GM18858 (cell line): ENCODE measurements around the gene MMP11.

Experiments used
- ATAC-seq: cut with Tn5 transposase; IDR thresholded peaks from one replicate; pipeline ENCODE4 v1.9.1; 2021; ENCODE audit not compliant: unreplicated experiment

MMP11 gene

GRCh38 chr22:23800297-23801237 is 27.9 kb downstream of the MMP11 start:
- no peak for ATAC-seq

DNA sequence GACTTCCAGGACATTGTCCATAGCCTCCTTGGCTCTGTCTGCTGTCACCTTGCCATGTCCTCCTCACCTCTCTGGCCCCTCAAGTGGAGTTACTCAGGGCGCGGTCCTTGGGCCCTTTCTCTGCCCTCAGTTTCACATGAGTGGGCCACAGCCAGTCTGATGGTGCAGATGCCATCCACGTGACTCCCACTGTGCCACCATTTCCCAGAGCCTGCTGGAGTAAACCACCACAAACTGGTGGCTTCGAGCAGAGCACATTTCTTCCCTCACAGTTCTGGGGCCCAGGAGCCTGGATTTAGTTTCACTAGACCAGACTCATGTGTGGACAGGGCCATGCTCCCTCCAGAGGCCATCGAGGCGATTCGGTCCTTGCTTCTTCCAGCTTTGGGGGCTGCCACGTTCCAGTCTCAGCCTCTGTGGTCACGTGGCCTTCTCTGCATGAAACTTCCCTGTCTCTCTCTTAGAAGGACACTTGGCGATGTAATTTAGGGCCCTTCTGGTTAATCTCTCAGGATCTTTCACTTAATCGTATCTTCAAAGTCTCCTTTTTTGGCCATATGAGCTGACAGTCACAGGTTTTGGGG is 28.7 kb downstream of the MMP11 start:
- ATAC-seq = no peak

DNA sequence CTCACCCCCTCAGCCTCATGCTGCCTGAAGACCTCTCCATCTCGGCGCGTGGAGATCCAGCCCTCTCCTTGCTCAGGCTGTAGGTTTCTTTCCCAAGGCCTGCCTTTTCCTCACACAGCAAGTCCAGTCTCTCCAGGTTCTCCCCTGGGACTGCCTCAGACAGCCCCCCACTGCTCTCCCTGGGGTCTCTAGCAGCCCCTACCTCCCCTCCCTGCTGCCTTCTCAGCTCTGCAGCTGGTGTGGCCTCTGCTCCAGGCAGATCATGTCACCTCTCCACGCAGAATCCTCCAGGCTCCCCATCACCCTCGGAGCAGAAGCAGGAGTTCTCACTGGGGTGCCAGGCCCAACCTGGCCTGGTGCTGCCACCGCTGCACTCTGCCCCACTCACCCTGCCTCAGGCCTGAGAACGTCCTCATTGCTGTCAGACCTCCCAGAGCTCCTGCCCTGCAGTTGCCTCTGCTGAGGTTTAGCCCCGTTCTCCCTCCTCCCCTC is 29.3 kb downstream of the MMP11 start:
- no peak for ATAC-seq

GRCh38 chr22:23803001-23803819 is 30.6 kb downstream of the MMP11 start:
- no peak for ATAC-seq

GRCh38 chr22:23804781-23805291 is 32.2 kb downstream of the MMP11 start:
- no peak for ATAC-seq

DNA sequence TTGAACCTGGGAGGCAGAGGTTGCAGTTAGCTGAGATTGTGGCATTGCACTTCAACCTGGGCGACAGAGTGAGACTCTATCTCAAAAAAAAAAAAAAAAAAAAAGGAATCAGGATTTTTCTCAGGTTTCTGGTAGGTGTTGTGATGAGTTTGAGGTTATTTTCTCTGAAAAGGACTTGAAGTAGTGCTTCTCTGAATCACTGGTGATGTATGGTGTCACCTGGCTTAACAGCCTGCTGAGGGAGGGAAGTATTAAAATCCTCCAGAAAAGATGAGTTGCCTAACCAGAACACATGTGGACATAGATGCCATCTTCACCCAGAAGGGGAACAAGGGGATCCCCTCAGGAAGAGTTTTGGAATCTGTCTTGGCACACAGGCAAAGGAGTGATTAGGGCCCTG is 34.2 kb downstream of the MMP11 start:
- no peak for ATAC-seq

DNA sequence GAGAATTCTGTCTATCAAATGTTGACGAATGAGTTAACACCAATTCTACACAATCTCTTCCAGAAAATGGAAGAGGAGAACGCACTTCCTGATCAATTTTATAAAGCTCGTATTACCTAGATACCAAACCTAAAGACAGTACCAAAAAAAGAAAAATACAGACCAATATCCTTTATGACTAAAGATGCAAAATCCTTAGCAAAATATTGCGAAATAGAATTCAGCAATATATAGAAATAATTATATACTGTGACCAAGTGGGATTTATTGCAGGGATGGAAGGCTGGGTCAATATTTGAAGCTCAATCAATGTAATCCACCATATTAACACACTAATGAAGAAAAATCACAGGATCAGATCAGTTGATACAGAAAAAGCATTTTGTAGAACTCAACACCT is 39.7 kb downstream of the MMP11 start:
- no peak for ATAC-seq

GRCh38 chr22:23815541-23816155 is 43.0 kb downstream of the MMP11 start:
- no peak for ATAC-seq

GRCh38 chr22:23816156-23816976 is 43.7 kb downstream of the MMP11 start:
- no peak for ATAC-seq

- ATAC-seq = no peak
Observed at GRCh38 chr22:23817146-23817545, 44.5 kb downstream of the MMP11 start.

GRCh38 chr22:23818541-23818940 is 45.9 kb downstream of the MMP11 start:
- ATAC-seq = no peak

- ATAC-seq = no peak
Observed at GRCh38 chr22:23820748-23821211, 48.1 kb downstream of the MMP11 start.

DNA sequence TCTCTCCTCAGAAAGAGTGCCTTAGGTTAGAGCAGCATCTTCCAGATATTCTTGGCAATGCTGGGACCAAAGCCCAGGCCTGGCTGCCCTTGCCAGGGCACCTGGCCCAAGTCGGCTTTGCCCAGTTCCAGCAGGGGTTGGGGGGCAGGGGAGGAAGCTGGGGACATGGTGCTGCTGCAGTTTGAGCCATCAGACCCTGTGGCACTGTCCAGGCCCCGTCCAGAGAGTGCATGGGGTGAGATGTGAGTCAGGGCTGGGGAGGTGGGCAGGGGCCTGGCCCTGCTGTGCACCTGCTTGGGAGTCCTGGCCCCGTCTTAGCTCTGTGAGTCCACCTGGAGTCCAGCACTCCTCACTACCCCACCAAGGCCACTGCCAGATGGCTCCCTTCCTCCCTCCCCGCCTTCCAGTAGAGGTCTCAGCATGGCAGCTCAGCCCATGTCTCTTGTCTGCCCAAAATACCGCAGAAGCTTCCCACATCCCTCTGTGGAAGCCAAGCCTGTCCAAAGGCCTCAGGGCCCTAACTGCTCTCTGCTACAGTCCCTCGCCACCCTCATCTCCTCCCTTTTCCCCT is 49.5 kb downstream of the MMP11 start:
- no peak for ATAC-seq

DNA sequence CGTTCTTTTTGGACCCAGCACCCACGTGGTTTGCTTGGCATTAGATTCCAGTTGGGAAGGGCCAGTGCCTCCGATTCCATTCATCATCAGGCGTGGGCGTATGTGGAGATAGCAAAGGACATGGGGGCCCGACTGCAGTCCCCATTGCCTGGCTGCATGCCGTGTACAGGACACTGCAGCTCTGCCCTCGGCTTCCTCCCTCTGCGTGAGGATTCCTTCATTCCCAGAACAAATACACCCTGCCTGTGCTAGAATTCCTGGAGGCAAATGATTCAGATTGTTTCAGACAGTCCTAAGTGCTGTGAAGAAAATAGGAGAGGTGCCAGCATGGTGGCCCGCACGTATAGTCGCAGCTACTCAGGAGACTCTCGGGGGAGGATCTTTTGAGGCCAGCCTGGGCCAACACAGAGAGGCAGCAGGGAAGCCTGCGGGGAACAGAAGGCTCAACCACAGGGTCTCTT is 50.7 kb downstream of the MMP11 start:
- ATAC-seq = no peak

GRCh38 chr22:23824476-23825245 is 52.0 kb downstream of the MMP11 start:
- no peak for ATAC-seq

DNA sequence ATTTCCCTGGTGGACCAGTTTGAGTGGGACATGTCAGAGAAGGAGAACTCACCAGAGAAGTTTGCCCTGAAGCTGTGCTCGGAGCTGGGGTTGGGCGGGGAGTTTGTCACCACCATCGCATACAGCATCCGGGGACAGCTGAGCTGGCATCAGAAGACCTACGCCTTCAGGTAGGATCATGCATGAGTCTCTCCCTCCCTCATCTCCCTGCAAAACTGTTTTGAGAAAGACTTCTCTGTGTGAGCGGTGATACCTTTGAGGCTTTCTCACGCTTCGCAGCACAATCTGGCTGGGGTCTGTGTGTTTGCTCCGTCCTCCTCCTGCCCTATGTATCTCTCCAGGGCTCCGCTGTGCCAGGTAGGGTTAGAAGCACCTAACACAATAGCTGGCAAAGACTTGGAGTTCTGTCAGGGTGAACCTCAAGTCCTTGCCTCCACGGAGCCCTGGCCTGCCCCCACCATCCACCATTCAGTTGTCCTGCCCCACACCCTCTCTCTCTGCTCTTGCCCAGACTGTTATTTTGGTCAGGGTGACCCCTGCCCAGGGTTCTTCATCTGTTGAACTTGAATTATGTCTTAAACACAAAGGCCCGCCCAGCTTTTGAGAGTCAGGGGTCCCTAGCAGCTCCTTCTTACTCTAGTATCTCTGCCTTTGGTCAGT is 52.7 kb downstream of the MMP11 start:
- no peak for ATAC-seq

GRCh38 chr22:23826510-23827350 is 54.1 kb downstream of the MMP11 start:
- no peak for ATAC-seq
